Right lobe of liver (tissue), 4 donors: ENCODE results near the gene MRPS18B.

Experiments
- POLR2A ChIP-seq: fragments of 450-650 bp; IDR thresholded peaks from one replicate; pipeline ENCODE4 v1.6.1; 2017; ENCODE audit warnings: antibody characterized with exemption, mild to moderate bottlenecking
- TF ChIP-seq, protein P1 (sequence below), 4 donors: fragments of 200-600 bp in 3 of 4; fragments of 450-650 bp in 1 of 4; IDR thresholded peaks; one replicate each; pipeline versions ENCODE4 v1.5.1 to v1.8.0; 2016 to 2022; ENCODE audit warnings: antibody characterized with exemption in 4 of 4, mild to moderate bottlenecking in 2 of 4
- donor health status: DM: no; HTN: no; CAD: no.
- donor health status: DM: no; HTN: no; CAD: no.
- donor health status: DM: no; HTN: yes; CAD: no.

- TF ChIP-seq, protein P1, sequence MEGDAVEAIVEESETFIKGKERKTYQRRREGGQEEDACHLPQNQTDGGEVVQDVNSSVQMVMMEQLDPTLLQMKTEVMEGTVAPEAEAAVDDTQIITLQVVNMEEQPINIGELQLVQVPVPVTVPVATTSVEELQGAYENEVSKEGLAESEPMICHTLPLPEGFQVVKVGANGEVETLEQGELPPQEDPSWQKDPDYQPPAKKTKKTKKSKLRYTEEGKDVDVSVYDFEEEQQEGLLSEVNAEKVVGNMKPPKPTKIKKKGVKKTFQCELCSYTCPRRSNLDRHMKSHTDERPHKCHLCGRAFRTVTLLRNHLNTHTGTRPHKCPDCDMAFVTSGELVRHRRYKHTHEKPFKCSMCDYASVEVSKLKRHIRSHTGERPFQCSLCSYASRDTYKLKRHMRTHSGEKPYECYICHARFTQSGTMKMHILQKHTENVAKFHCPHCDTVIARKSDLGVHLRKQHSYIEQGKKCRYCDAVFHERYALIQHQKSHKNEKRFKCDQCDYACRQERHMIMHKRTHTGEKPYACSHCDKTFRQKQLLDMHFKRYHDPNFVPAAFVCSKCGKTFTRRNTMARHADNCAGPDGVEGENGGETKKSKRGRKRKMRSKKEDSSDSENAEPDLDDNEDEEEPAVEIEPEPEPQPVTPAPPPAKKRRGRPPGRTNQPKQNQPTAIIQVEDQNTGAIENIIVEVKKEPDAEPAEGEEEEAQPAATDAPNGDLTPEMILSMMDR (IDR thresholded peaks at IDR 0.05), result no peak
- TF ChIP-seq POLR2A, result no peak
These were observed 26.6 kb upstream of the MRPS18B start for GRCh38 chr6:30591008-30591407.
